HCT116 (cell line): ENCODE data around the gene DNAJC5G.

Experiments
- CBX3 ChIP-seq: IDR thresholded peaks from 2 replicates; pipeline ENCODE4 v1.6.1; 2012; ENCODE audit warnings: low read depth
- CTCF ChIP-seq, 3 experiments: fragments of 200-600 bp in 1 of 3; sonication (generic) in 1 of 3; IDR thresholded peaks in 2 of 3; conservative IDR thresholded peaks in 1 of 3; 2 replicates each; pipeline ENCODE4 v1.5.1; 2012 to 2017; ENCODE audit warnings: low read depth in 2 of 3, low read length in 2 of 3, antibody characterized with exemption in 1 of 3, borderline replicate concordance in 1 of 3, control low read depth in 1 of 3, mild to moderate bottlenecking in 1 of 3, mixed read lengths in 1 of 3, mixed run types in 1 of 3, moderate library complexity in 1 of 3; ENCODE audit not compliant: insufficient read depth in 1 of 3
- EGR1 ChIP-seq: IDR thresholded peaks from 2 replicates; pipeline ENCODE4 v1.6.1; 2012; ENCODE audit warnings: low read depth
- POLR2A ChIP-seq: IDR thresholded peaks from 2 replicates; pipeline ENCODE4 v1.7.0; 2011; ENCODE audit warnings: borderline replicate concordance; ENCODE audit not compliant: insufficient read depth, insufficient read length; ENCODE audit errors: extremely low read depth
- POLR2AphosphoS5 ChIP-seq: IDR thresholded peaks from 2 replicates; pipeline ENCODE4 v1.6.1; 2011; ENCODE audit warnings: mild to moderate bottlenecking, low read depth, low read length, moderate library complexity
- REST ChIP-seq: IDR thresholded peaks from 2 replicates; pipeline ENCODE4 v1.6.1; 2012; ENCODE audit warnings: low read depth
- SRF ChIP-seq: IDR thresholded peaks from 2 replicates; pipeline ENCODE4 v1.6.1; 2012; ENCODE audit warnings: low read depth

- TF ChIP-seq POLR2A (no peak), REST (no peak), POLR2AphosphoS5 (no peak), CTCF (IDR thresholded peaks at IDR 0.05 in 2 of 3, conservative IDR thresholded peaks at IDR 0.05 in 1 of 3; ENCODE audit: borderline replicate concordance in 1 of 3, insufficient read depth in 1 of 3, low read depth in 2 of 3, low read length in 2 of 3) (no peak), EGR1 (no peak), SRF (no peak), CBX3 (no peak)
These were observed 13.8 kb upstream of the DNAJC5G start for GRCh38 chr2:27261241-27261925.
